ENCODE measurements around the gene ZNF516. TPM values are rescaled to one million over a fixed set of nuclear protein-coding genes. Genes with fewer than 3 reads are reported as not detected.

ZNF516 gene
- total RNA-seq, 1 donor from 2014 or later: 26.1 TPM

DNA sequence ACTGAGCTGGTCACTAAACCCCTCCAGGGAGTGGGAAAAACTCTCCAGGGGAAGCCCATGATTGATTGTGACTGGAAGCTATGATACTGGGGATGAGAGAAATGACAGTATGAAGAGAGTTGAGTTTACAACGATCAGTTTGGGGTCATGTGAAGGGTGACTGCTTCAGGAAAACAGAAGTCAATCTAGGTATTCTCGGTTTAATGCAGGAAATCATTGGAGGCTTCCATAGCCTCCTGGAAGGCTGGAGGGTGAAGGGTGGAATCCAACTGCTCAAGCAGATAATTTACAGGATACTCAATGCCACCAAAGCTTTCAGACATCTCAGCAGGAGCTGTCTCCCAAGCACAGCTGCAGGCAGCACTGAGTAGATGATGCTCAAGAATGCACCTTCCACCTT lies 154.6 kb downstream of the ZNF516 start:
- Mint-ChIP-seq H3K9me3 (ENCODE audit: low read depth) (peaks cover 10% of the 10 kb centered on the region), H3K27ac (ENCODE audit: unreplicated experiment) (no peak overlapping the region), H3K4me3 (ENCODE audit: unreplicated experiment) (no peak overlapping the region), H3K36me3 (ENCODE audit: low read depth) (peaks cover 3% of the 10 kb centered on the region), H3K4me1 (ENCODE audit: low read depth) (no peaks in the 10 kb centered on the region), H3K27me3 (ENCODE audit: low read depth) (no peaks in the 10 kb centered on the region)
- DNase-seq (ENCODE audit: low spot score): no peak
- TF ChIP-seq CTCF (IDR thresholded peaks at IDR 0.05): no peak

GRCh38 chr18:76339246-76339620 lies 155.8 kb downstream of the ZNF516 start:
- TF ChIP-seq CTCF (IDR thresholded peaks at IDR 0.05): no peak
- Mint-ChIP-seq H3K27ac (ENCODE audit: unreplicated experiment) (no peak overlapping the region), H3K9me3 (ENCODE audit: low read depth) (peaks cover 10% of the 10 kb centered on the region), H3K4me1 (ENCODE audit: low read depth) (no peaks in the 10 kb centered on the region), H3K27me3 (ENCODE audit: low read depth) (no peaks in the 10 kb centered on the region), H3K4me3 (ENCODE audit: unreplicated experiment) (no peak overlapping the region), H3K36me3 (ENCODE audit: low read depth) (peaks cover 3% of the 10 kb centered on the region)
- no peak for DNase-seq (ENCODE audit: low spot score)

- no peak overlapping the region for H3K4me3 Mint-ChIP-seq (ENCODE audit: unreplicated experiment)
- H3K27ac Mint-ChIP-seq (ENCODE audit: unreplicated experiment): no peak overlapping the region
- no peaks in the 10 kb centered on the region for H3K27me3 Mint-ChIP-seq (ENCODE audit: low read depth)
- peaks cover 3% of the 10 kb centered on the region for H3K36me3 Mint-ChIP-seq (ENCODE audit: low read depth)
- peaks cover 10% of the 10 kb centered on the region for H3K9me3 Mint-ChIP-seq (ENCODE audit: low read depth)
- no peaks in the 10 kb centered on the region for H3K4me1 Mint-ChIP-seq (ENCODE audit: low read depth)
- no peak for DNase-seq (ENCODE audit: low spot score)
- TF ChIP-seq CTCF (IDR thresholded peaks at IDR 0.05): no peak
Observed at GRCh38 chr18:76338619-76339245, 156.3 kb downstream of the ZNF516 start.

DNA sequence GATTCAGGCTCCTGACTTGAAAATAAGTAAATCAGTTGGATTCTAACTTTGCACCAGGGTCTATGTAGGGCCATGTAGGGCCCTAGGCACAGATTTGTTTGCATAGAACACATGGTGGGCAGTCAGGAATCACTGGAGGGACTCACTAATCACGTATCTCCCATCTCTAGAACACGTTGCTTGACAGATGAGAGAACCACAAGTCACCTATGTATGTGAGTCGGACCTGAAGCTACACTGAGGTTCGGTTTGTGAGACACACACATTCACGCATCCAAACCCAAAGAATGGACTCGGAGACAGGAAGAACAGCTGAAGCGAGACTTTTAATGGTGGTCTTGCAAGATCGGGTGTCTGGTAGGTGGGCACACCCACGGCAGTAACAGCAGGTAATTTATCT lies 157.0 kb downstream of the ZNF516 start:
- no peak overlapping the region for H3K4me3 Mint-ChIP-seq (ENCODE audit: unreplicated experiment)
- peaks cover 16% of the 10 kb centered on the region for H3K9me3 Mint-ChIP-seq (ENCODE audit: low read depth)
- no peaks in the 10 kb centered on the region for H3K4me1 Mint-ChIP-seq (ENCODE audit: low read depth)
- DNase-seq (ENCODE audit: low spot score): no peak
- peaks cover 3% of the 10 kb centered on the region for H3K36me3 Mint-ChIP-seq (ENCODE audit: low read depth)
- H3K27me3 Mint-ChIP-seq (ENCODE audit: low read depth): no peaks in the 10 kb centered on the region
- no peak overlapping the region for H3K27ac Mint-ChIP-seq (ENCODE audit: unreplicated experiment)
- TF ChIP-seq CTCF (IDR thresholded peaks at IDR 0.05): no peak

GRCh38 chr18:76335859-76336640 lies 159.0 kb downstream of the ZNF516 start:
- peaks cover 3% of the 10 kb centered on the region for H3K36me3 Mint-ChIP-seq (ENCODE audit: low read depth)
- no peaks in the 10 kb centered on the region for H3K4me1 Mint-ChIP-seq (ENCODE audit: low read depth)
- peaks cover 25% of the 10 kb centered on the region for H3K9me3 Mint-ChIP-seq (ENCODE audit: low read depth)
- no peak for TF ChIP-seq CTCF (IDR thresholded peaks at IDR 0.05)
- DNase-seq (ENCODE audit: low spot score): no peak
- no peak overlapping the region for H3K4me3 Mint-ChIP-seq (ENCODE audit: unreplicated experiment)
- H3K27ac Mint-ChIP-seq (ENCODE audit: unreplicated experiment): no peak overlapping the region
- H3K27me3 Mint-ChIP-seq (ENCODE audit: low read depth): no peaks in the 10 kb centered on the region

Data from chondrocyte (in vitro differentiated cells).